ENCODE measurements around the gene LUC7L. TPM values are rescaled to one million over a fixed set of nuclear protein-coding genes. Genes with fewer than 3 reads are reported as not detected.

Gene LUC7L
- total and polyA plus RNA-seq, 3 donors from 2014 or later, result 81.1 to 192 (median 145) TPM

DNA sequence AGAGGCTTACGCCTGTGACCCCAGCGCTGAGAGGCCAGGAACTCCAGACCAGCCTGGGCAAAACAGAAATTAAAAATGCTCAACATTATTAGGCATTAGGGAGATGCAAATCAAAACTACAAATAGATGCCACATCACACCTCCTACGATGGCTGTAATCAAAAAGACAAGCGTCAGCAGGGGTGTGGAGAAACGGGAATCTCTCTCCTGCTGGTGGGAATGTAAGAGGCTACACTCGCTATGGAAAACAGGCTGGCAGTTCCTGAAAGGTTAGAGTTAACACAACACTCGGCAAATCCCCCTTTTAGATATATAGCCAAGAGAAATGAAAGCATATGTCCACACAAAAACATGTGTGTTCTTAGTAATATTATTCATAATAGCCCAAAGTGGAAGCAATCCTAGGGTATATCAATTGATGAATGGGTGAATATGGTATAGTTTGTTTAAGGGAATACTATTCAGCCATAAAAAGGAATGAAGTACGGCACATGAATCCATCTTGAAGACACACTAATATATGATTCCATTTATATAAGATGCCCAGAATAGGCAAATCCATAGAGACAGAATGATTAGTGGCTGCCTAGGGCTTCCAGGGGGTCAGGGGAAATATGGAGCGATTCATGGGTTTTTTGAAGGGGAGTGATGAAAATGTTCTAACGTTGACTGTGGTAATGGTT is 88.9 kb downstream of the LUC7L start:
- Histone ChIP-seq H3K27ac (no peak overlapping the region), H3K27me3 (no peaks in the 10 kb centered on the region), H3K4me1 (peaks cover 6% of the 10 kb centered on the region), H3K9me3 (no peaks in the 10 kb centered on the region), H3K36me3 (ENCODE audit: low read depth, missing control alignments) (no peaks in the 10 kb centered on the region), H3K4me3 (no peak overlapping the region)
- 27 to 48% methylated on average over 10 of the region's 10 CpGs for WGBS, 2 donors
- DNase-seq, result no peak
- intact Hi-C loops (cut with DNase I; ENCODE audit: low total_unique reads), result no loop called here
- TF ChIP-seq, protein P1, sequence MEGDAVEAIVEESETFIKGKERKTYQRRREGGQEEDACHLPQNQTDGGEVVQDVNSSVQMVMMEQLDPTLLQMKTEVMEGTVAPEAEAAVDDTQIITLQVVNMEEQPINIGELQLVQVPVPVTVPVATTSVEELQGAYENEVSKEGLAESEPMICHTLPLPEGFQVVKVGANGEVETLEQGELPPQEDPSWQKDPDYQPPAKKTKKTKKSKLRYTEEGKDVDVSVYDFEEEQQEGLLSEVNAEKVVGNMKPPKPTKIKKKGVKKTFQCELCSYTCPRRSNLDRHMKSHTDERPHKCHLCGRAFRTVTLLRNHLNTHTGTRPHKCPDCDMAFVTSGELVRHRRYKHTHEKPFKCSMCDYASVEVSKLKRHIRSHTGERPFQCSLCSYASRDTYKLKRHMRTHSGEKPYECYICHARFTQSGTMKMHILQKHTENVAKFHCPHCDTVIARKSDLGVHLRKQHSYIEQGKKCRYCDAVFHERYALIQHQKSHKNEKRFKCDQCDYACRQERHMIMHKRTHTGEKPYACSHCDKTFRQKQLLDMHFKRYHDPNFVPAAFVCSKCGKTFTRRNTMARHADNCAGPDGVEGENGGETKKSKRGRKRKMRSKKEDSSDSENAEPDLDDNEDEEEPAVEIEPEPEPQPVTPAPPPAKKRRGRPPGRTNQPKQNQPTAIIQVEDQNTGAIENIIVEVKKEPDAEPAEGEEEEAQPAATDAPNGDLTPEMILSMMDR (IDR thresholded peaks at IDR 0.05), result no peak
- TF ChIP-seq POLR2A (IDR thresholded peaks at IDR 0.05), result no peak

Small RNA genes within 50 kb of the gene (small RNA-seq; reads per million reads assigned to genes)
- gene RF00019, result 0 reads per million in 2 donors

Other genes with a start within 250 kb of the LUC7L start
- gene POLR3K, start 175.8 kb downstream of the LUC7L start, total RNA-seq, result 1 to 10 TPM; 2.4 to 3.0 TPM
- 6.5 TPM for gene POLR3K, start 175.8 kb downstream of the LUC7L start, polyA plus RNA-seq (ENCODE audit: insufficient read depth, low read depth, low replicate concordance)
- gene SNRNP25, start 175.6 kb downstream of the LUC7L start, total RNA-seq, result 10 to 100 TPM; 12.8 to 17.5 TPM
- 26.9 TPM for gene SNRNP25, start 175.6 kb downstream of the LUC7L start, polyA plus RNA-seq (ENCODE audit: insufficient read depth, low read depth, low replicate concordance)
- gene RHBDF1, start 156.8 kb downstream of the LUC7L start, total RNA-seq, result 10 to 100 TPM; 18.3 to 22.5 TPM
- 15.9 TPM for gene RHBDF1, start 156.8 kb downstream of the LUC7L start, polyA plus RNA-seq (ENCODE audit: insufficient read depth, low read depth, low replicate concordance)
- gene MPG, start 151.2 kb downstream of the LUC7L start, total RNA-seq, result 10 to 100 TPM; 44.8 to 61.7 TPM
- 42.6 TPM for gene MPG, start 151.2 kb downstream of the LUC7L start, polyA plus RNA-seq (ENCODE audit: insufficient read depth, low read depth, low replicate concordance)
- 10 to 100 TPM; 57.5 to 57.8 TPM for gene NPRL3, start 90.8 kb downstream of the LUC7L start, total RNA-seq
- 73.4 TPM for gene NPRL3, start 90.8 kb downstream of the LUC7L start, polyA plus RNA-seq (ENCODE audit: insufficient read depth, low read depth, low replicate concordance)
- gene HBZ, start 76.8 kb downstream of the LUC7L start, total RNA-seq, result 1 to 10 TPM; 1.1 to 9.0 TPM
- 3.7 TPM for gene HBZ, start 76.8 kb downstream of the LUC7L start, polyA plus RNA-seq (ENCODE audit: insufficient read depth, low read depth, low replicate concordance)
- gene HBM, start 63.5 kb downstream of the LUC7L start, total RNA-seq, result 1 to 10 TPM; 1.6 to 3.7 TPM
- not detected for gene HBM, start 63.5 kb downstream of the LUC7L start, polyA plus RNA-seq (ENCODE audit: insufficient read depth, low read depth, low replicate concordance)
- 10 to 100 TPM in 1 of 2 donors, 1 to 10 TPM in 1; 7.1 to 27.4 TPM for gene HBA2, start 56.6 kb downstream of the LUC7L start, total RNA-seq
- gene HBA2, start 56.6 kb downstream of the LUC7L start, polyA plus RNA-seq (ENCODE audit: insufficient read depth, low read depth, low replicate concordance), result 68.9 TPM
- 10 to 100 TPM in 1 of 2 donors, not detected in 1; 11.7 TPM for gene HBA1, start 52.8 kb downstream of the LUC7L start, total RNA-seq
- 24.0 TPM for gene HBA1, start 52.8 kb downstream of the LUC7L start, polyA plus RNA-seq (ENCODE audit: insufficient read depth, low read depth, low replicate concordance)
- 1 to 10 TPM; 4.2 to 4.3 TPM for gene HBQ1, start 49.0 kb downstream of the LUC7L start, total RNA-seq
- gene HBQ1, start 49.0 kb downstream of the LUC7L start, polyA plus RNA-seq (ENCODE audit: insufficient read depth, low read depth, low replicate concordance), result 1.3 TPM
- gene FAM234A, start 5.4 kb upstream of the LUC7L start, total RNA-seq, result 100 to 1,000 TPM; 151 to 168 TPM
- 89.7 TPM for gene FAM234A, start 5.4 kb upstream of the LUC7L start, polyA plus RNA-seq (ENCODE audit: insufficient read depth, low read depth, low replicate concordance)
- 1 to 10 TPM; 1.2 to 2.9 TPM for gene RGS11, start 46.5 kb upstream of the LUC7L start, total RNA-seq
- 3.0 TPM for gene RGS11, start 46.5 kb upstream of the LUC7L start, polyA plus RNA-seq (ENCODE audit: insufficient read depth, low read depth, low replicate concordance)
- gene ARHGDIG, start 51.1 kb upstream of the LUC7L start, total RNA-seq, result 1 to 10 TPM; 6.6 to 7.7 TPM
- 2.9 TPM for gene ARHGDIG, start 51.1 kb upstream of the LUC7L start, polyA plus RNA-seq (ENCODE audit: insufficient read depth, low read depth, low replicate concordance)
- 1 to 10 TPM; 2.6 to 5.3 TPM for gene PDIA2, start 53.7 kb upstream of the LUC7L start, total RNA-seq
- gene PDIA2, start 53.7 kb upstream of the LUC7L start, polyA plus RNA-seq (ENCODE audit: insufficient read depth, low read depth, low replicate concordance), result 1.2 TPM
- gene AXIN1, start 123.3 kb upstream of the LUC7L start, total RNA-seq, result 10 to 100 TPM; 30.6 to 32.0 TPM
- 19.4 TPM for gene AXIN1, start 123.3 kb upstream of the LUC7L start, polyA plus RNA-seq (ENCODE audit: insufficient read depth, low read depth, low replicate concordance)
- 100 to 1,000 TPM; 108 to 119 TPM for gene MRPL28, start 141.1 kb upstream of the LUC7L start, total RNA-seq
- gene MRPL28, start 141.1 kb upstream of the LUC7L start, polyA plus RNA-seq (ENCODE audit: insufficient read depth, low read depth, low replicate concordance), result 161 TPM
- gene PGAP6, start 152.5 kb upstream of the LUC7L start, total RNA-seq, result 100 to 1,000 TPM; 261 to 265 TPM
- 121 TPM for gene PGAP6, start 152.5 kb upstream of the LUC7L start, polyA plus RNA-seq (ENCODE audit: insufficient read depth, low read depth, low replicate concordance)
- 100 to 1,000 TPM in 1 of 2 donors, 10 to 100 TPM in 1; 87.5 to 107 TPM for gene NME4, start 167.8 kb upstream of the LUC7L start, total RNA-seq
- gene NME4, start 167.8 kb upstream of the LUC7L start, polyA plus RNA-seq (ENCODE audit: insufficient read depth, low read depth, low replicate concordance), result 79.2 TPM
- gene DECR2, start 172.4 kb upstream of the LUC7L start, total RNA-seq, result 10 to 100 TPM; 52.2 to 56.1 TPM
- 33.2 TPM for gene DECR2, start 172.4 kb upstream of the LUC7L start, polyA plus RNA-seq (ENCODE audit: insufficient read depth, low read depth, low replicate concordance)
- 100 to 1,000 TPM; 166 to 186 TPM for gene RAB11FIP3, start 196.2 kb upstream of the LUC7L start, total RNA-seq
- gene RAB11FIP3, start 196.2 kb upstream of the LUC7L start, polyA plus RNA-seq (ENCODE audit: insufficient read depth, low read depth, low replicate concordance), result 61.7 TPM

Measured in testis (tissue), 3 donors.